Measurements from ENCODE around the gene PNPLA7.

DNA sequence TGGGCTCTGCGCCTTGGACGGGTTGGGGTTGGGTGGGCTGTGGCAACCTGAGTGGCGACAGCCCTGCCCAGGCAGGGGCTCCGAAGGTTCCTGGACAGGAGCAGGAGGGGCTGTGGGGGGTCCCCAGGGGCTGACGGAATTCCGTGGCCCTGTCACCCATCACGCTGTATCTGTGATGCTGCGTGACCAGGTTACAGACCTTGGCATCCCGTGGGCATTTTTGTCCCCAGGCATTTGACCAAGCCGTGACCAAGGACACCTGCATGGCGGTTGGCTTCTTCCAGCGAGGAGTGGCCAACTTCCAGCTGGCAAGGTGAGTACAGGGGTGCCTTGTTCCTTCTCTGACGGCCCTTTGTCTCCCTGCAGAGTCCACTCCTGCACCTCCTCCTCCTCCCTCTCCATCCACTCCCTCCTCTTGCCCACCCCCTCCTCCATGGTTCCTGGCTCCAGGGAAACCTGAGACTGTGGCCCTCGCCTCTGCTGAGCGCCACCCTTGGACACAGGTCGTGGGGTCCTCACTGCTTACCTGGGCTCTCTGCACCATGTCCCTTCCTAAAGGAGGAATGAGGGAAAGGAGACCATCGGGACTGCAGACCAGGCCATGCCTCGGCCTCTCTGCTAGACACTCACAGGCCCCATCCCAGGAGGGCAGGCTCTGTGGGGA lies 124.1 kb downstream of the PNPLA7 start:
- TF ChIP-seq, protein P1, sequence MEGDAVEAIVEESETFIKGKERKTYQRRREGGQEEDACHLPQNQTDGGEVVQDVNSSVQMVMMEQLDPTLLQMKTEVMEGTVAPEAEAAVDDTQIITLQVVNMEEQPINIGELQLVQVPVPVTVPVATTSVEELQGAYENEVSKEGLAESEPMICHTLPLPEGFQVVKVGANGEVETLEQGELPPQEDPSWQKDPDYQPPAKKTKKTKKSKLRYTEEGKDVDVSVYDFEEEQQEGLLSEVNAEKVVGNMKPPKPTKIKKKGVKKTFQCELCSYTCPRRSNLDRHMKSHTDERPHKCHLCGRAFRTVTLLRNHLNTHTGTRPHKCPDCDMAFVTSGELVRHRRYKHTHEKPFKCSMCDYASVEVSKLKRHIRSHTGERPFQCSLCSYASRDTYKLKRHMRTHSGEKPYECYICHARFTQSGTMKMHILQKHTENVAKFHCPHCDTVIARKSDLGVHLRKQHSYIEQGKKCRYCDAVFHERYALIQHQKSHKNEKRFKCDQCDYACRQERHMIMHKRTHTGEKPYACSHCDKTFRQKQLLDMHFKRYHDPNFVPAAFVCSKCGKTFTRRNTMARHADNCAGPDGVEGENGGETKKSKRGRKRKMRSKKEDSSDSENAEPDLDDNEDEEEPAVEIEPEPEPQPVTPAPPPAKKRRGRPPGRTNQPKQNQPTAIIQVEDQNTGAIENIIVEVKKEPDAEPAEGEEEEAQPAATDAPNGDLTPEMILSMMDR (IDR thresholded peaks at IDR 0.05), result no peak
- no peak for TF ChIP-seq POLR2A (IDR thresholded peaks at IDR 0.05)
